Measurements from ENCODE around the gene INPP4A.
A peak's percentile ranks its signal among the peaks of the same experiment; 100 is the strongest.

Gene INPP4A

DNA sequence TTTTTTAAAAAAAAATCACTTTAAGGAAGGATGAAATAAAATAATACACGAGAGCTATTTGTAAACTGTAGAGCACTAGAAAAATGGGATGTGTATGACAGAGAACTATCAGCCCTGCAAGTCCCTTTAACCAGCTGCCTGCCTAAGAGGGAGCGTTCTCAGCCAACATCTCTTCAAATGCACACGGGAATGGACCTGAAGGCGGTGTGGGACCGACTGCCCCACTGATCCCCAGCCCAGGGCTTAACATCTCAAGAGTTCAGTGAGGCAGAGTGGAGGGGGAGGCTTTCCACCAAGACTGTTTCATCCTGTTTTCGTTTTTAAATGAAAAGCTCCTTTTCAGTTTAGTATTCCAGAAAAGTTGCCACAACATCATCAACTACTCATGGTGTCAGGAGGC, 2.2 kb downstream of the INPP4A start:
- no peaks in the 10 kb centered on the region for H3K36me3 Mint-ChIP-seq
- H3K27ac Mint-ChIP-seq: no peak overlapping the region
- H3K4me1 Mint-ChIP-seq: peaks cover 16% of the 10 kb centered on the region
- no peaks in the 10 kb centered on the region for H3K27me3 Mint-ChIP-seq
- DNase-seq (ENCODE audit: low spot score in 2 of 2) (no peak), ATAC-seq (ENCODE audit: low read depth) (no peak)
- no peaks in the 10 kb centered on the region for H3K9me3 Mint-ChIP-seq
- H3K4me3 Mint-ChIP-seq: no peak overlapping the region

DNA sequence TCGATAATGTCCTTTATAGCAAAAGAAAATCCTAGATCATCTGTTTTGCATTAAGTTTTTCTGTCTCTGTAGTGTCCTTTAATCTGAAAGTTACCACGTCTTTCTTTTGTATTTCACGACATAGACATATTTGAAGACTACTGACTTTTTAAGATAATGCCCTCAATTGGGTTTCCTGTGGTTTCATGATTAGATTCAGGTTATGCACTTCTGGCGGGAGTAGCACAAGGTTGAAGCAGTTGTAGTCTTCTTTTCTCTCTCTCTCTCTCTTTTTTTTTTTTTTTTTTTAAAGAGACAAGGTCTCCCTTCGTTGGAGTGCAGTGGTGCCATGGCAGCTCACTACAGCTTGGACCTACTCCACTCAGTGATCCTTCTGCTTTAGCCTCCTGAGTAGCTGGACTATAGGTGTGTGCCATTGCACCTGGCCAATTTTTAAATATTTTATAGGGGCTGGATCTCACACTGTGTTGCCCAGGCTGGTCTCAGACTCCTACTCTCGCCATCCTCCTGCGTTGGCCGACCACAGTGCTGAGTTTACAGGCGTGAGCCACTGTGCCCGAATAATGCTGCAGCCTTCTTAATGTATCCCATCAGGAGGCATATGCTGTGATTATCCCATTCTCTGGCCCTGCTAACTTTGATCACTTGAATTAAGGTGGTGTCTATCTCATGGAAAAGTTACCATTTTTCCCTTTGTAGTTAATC, 3.9 kb downstream of the INPP4A start:
- Mint-ChIP-seq H3K27me3 (no peaks in the 10 kb centered on the region), H3K9me3 (no peaks in the 10 kb centered on the region), H3K4me3 (no peak overlapping the region), H3K36me3 (no peaks in the 10 kb centered on the region), H3K27ac (no peak overlapping the region), H3K4me1 (peaks cover 25% of the 10 kb centered on the region)
- ATAC-seq (ENCODE audit: low read depth) (no peak), DNase-seq (ENCODE audit: low spot score in 2 of 2) (no peak)

DNA sequence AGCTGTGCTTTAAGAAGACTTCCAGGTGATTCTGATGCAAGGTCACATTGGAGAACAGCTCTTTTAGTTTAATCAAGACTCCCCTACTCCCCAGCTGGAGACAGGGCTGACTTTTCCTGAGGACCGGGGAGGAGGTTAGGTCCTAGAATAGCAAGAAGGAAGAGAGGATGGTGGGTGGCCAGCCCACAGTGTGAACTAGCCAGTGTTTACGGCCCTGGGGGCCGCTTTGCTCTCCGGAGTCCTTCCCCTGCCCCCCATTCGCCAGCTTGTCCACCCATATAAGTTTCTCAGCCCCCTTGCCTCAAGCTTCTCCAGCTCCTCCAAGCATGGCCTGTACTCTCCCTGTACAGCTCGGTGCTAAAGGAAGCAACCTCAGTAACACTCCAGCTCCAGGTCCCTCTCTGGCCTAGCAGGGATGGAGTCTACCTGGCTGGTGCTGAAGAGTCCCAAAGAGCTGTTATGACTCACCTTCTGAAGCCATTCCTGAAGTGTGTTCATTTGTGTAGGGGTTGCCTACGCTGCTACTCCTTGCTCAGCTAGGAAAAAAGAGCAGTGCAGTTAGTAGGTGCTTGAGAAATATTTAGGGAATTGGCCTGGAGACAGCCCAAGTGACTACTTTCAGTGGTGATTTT, 7.9 kb downstream of the INPP4A start:
- H3K27me3 Mint-ChIP-seq: no peaks in the 10 kb centered on the region
- H3K9me3 Mint-ChIP-seq: no peaks in the 10 kb centered on the region
- DNase-seq (ENCODE audit: low spot score in 2 of 2): peak in 1 of 2 donors; percentile 9
- no peaks in the 10 kb centered on the region for H3K36me3 Mint-ChIP-seq
- H3K4me1 Mint-ChIP-seq: peaks cover 35% of the 10 kb centered on the region
- ATAC-seq (ENCODE audit: low read depth): no peak
- H3K4me3 Mint-ChIP-seq: no peak overlapping the region
- H3K27ac Mint-ChIP-seq: peak overlapping the region; percentile 94

DNA sequence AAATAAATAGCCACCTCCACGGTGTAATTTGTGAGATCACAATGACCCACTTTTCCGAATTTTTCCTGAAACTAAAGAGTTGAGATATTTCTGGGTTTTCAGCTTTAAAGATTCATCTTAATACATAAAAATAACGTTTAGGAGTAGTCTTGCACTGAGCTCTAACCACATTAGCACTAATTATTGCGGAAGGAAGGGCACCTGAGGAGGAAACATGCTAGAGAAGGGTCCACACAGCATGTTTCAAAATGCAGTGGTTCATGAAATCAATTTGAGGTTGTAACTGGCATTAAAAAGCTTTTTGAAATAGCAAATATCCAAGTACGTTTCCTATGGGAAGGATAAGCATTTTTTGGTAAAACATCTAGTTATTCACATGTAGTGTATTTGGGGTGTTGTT, 8.4 kb downstream of the INPP4A start:
- Mint-ChIP-seq H3K4me1 (peaks cover 35% of the 10 kb centered on the region), H3K9me3 (no peaks in the 10 kb centered on the region), H3K36me3 (no peaks in the 10 kb centered on the region), H3K4me3 (no peak overlapping the region), H3K27ac (peak overlapping the region; percentile 94), H3K27me3 (no peaks in the 10 kb centered on the region)
- DNase-seq (ENCODE audit: low spot score in 2 of 2): no peak
- no peak for ATAC-seq (ENCODE audit: low read depth)

DNA sequence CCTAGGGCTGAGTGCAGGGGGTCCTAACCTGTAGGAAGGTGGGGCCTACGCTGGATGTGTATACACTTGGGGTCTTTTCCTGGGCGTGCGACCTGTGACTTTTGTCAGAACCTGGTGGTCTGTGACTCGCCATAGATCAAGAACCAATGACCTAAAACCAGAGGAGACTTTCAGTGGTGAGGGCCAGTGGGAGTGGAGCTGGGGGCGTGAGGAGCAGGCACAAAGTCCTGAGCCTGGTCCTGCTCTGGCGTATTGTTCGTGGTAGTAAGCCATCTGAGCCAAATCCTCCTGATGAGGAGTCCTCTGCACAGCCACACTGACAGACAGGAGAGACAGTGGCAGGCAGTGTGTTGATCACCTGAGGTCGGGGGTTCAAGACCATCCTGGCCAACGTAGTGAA, 8.9 kb downstream of the INPP4A start:
- Mint-ChIP-seq H3K9me3 (no peaks in the 10 kb centered on the region), H3K27me3 (no peaks in the 10 kb centered on the region), H3K27ac (peak overlapping the region; percentile 94), H3K36me3 (peaks cover 1% of the 10 kb centered on the region), H3K4me1 (peaks cover 35% of the 10 kb centered on the region), H3K4me3 (no peak overlapping the region)
- ATAC-seq (ENCODE audit: low read depth) (no peak), DNase-seq (ENCODE audit: low spot score in 2 of 2) (no peak)

DNA sequence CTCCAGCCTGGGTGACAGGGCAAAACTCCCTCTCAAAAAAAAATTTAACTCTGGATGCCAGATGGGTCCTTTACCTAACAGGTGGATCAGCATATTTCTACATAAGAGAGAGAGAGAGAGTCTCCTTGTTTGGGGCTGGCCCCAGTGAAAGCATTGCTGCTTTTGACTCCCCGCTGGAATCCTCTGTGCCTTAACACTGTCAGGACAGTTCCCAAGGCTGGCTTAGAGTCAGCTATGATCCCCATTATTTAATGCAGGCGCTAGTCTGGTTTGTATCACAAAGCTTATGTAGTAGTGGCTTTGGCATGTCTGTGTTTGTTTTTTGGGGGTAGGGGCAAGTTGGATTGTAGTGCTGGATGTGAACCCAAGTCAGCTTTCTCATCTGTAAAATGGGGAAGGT, 9.4 kb downstream of the INPP4A start:
- Mint-ChIP-seq H3K4me1 (peaks cover 35% of the 10 kb centered on the region), H3K36me3 (peaks cover 3% of the 10 kb centered on the region), H3K27ac (peak overlapping the region; percentile 94), H3K27me3 (no peaks in the 10 kb centered on the region), H3K9me3 (no peaks in the 10 kb centered on the region), H3K4me3 (no peak overlapping the region)
- ATAC-seq (ENCODE audit: low read depth) (no peak), DNase-seq (ENCODE audit: low spot score in 2 of 2) (no peak)

DNA sequence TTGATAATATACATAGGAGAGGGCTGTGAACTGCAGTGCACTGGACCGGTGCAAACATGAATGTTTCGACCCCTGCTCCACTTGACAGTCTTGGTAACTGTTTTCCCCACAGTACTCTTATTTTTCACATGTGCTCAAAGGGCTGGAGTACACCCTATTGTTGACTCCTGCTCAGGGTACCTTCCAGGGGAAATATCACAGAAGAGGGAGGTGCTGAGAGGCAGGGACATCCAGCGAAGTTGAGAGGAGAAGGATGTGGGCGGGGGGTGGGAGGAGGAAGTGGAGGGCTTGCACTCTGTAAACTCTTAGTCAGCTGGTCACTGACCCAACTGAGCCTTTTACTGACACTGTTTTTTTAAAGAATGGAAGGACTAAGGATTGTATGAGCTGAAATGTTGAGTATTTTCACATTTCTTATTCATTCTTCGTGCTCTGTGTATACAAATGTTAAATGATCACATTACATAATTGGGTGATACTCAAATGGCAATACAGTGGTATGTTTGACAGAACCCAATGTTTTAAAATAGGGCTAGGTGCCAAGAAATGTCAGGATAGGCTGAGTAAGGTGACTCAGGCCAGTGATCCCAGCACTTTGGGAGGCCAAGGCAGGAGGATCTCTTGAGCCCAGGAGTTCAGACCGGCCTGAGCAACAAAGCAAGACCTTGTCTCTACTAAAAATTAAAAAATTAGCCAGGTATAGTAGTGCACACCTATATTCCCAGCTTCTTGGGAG, 10.0 kb downstream of the INPP4A start:
- peak; percentile 10 for ATAC-seq (ENCODE audit: low read depth)
- H3K27me3 Mint-ChIP-seq: no peaks in the 10 kb centered on the region
- DNase-seq (ENCODE audit: low spot score in 2 of 2): no peak

DNA sequence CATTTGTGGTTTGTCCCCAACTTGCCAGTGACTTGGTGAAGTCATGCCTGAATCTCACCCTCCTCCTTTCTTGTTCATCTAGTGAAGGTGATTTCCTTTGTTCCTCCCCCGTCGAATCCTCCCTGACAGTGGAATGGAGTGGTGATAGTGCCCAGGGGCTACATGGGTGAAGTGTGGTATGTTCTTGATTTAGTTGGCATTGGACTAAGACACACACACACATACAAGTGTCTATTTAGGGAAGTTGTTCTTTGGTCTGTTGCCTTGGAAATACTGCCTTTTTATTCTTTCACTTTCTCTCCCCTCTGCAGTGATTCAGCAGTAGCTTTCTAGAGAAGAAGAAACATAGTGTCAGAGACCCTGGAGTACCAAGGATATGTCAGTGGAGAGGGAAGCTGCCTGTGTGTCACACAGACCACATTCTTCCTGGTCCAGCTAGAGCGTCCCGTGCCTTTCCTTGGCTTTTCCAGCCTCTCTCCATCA, 10.9 kb downstream of the INPP4A start:
- H3K36me3 Mint-ChIP-seq: peaks cover 3% of the 10 kb centered on the region
- no peaks in the 10 kb centered on the region for H3K27me3 Mint-ChIP-seq
- H3K27ac Mint-ChIP-seq: peak overlapping the region; percentile 94
- H3K9me3 Mint-ChIP-seq: no peaks in the 10 kb centered on the region
- peak; percentile 90 for ATAC-seq (ENCODE audit: low read depth)
- peak overlapping the region; percentile 57 for H3K4me3 Mint-ChIP-seq
- H3K4me1 Mint-ChIP-seq: peaks cover 42% of the 10 kb centered on the region
- peak; percentile 36 to 52 for DNase-seq (ENCODE audit: low spot score in 2 of 2)

More for the DNA sequence above, 10.0 kb downstream of the INPP4A start:
- Mint-ChIP-seq H3K4me1 (peaks cover 38% of the 10 kb centered on the region), H3K27ac (peak overlapping the region; percentile 94), H3K36me3 (peaks cover 3% of the 10 kb centered on the region), H3K9me3 (no peaks in the 10 kb centered on the region), H3K4me3 (peak overlapping the region; percentile 14)

DNA sequence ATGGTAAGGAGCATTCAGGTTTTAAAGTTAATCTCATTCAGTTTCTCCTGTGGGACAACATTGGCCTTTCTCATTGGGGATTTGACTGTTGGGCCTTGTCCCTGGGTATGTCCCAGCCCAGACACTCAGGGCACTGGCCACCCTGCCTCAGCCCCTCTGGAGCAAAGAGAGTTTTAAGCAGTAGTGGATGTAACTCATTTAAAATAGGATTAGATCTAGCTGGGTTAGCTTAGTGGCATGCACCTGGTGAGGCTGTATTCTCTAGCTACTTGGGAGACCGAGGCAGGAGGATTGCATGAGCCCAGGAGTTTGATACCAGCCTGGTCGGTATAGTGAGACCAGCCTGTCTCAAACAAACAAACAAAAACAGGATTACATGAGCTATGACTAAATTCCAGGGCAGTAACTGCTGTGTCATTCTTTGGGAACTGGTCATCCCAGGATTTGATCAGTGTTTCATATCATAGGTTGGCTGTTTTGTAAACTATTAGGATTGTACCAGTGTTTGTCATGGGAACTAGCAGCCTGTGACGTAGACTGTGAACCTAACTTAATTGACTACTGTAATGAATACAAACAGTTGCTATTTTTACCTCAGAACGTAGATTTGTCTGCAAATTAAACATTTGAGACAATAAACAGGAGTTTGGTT, 12.5 kb downstream of the INPP4A start:
- no peak for DNase-seq (ENCODE audit: low spot score in 2 of 2)

DNA sequence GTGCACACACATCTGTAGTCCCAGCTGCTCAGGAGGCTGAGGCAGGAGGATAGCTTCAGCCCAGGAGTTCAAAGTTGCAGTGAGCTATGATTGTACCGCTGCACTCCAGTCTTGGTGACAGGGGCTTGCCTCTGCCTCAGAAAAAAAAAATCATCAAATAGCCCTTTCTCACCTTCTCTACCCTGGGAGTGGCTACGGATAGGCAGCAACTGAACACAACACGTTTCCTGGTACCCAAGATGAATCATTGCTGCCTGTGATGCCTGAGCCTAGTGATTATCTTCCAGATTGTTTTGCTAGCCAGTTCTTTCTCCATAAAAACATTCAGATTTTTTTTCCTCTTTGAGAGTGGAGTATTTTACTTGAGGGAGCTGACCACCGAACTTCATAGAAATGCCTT, 13.5 kb downstream of the INPP4A start:
- ATAC-seq (ENCODE audit: low read depth) (no peak), DNase-seq (ENCODE audit: low spot score in 2 of 2) (no peak)
- Mint-ChIP-seq H3K9me3 (no peaks in the 10 kb centered on the region), H3K36me3 (peaks cover 3% of the 10 kb centered on the region), H3K27me3 (no peaks in the 10 kb centered on the region), H3K27ac (no peak overlapping the region), H3K4me1 (peaks cover 46% of the 10 kb centered on the region), H3K4me3 (no peak overlapping the region)

More for the DNA sequence above, 12.5 kb downstream of the INPP4A start:
- no peak for ATAC-seq (ENCODE audit: low read depth)
- Mint-ChIP-seq H3K4me1 (peaks cover 51% of the 10 kb centered on the region), H3K27ac (peak overlapping the region; percentile 57), H3K36me3 (peaks cover 3% of the 10 kb centered on the region), H3K27me3 (no peaks in the 10 kb centered on the region), H3K9me3 (no peaks in the 10 kb centered on the region), H3K4me3 (no peak overlapping the region)

DNA sequence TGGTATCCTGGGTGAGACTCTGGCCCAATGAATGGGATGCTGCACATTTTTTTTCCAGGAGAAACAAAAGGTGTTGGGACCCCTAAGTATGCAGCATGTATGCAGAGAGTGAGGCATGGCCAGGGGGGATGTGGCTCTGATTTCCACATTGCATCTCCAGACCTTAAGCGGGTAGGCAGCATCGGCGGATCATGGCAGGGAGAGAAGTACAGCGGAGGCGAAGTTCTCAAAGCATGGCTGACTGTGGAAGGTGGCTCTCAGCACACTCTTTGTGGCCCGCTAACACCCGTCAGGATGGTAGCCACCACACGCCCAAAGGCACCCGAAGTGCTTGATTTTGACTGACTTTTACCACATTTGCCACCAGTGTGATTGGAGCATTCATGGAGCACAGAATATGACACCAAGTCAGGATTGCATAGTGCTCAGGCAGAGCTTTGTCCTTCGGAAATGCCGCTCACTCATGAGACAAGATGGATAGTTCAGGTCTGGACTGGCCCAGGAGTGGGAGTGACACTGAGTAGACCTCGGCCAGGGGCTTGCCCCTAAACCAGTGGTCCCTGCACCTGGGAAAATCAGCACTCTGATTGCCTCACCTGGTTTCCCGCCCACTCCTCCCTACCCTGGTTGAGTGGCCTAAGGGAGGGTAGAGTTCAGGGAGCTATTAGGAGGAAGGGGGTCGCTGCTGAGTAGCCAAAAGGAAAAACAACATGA, 14.2 kb downstream of the INPP4A start:
- peaks cover 3% of the 10 kb centered on the region for H3K36me3 Mint-ChIP-seq
- no peak overlapping the region for H3K4me3 Mint-ChIP-seq
- ATAC-seq (ENCODE audit: low read depth): no peak
- no peaks in the 10 kb centered on the region for H3K9me3 Mint-ChIP-seq
- DNase-seq (ENCODE audit: low spot score in 2 of 2): no peak
- no peak overlapping the region for H3K27ac Mint-ChIP-seq
- peaks cover 48% of the 10 kb centered on the region for H3K4me1 Mint-ChIP-seq
- no peaks in the 10 kb centered on the region for H3K27me3 Mint-ChIP-seq

DNA sequence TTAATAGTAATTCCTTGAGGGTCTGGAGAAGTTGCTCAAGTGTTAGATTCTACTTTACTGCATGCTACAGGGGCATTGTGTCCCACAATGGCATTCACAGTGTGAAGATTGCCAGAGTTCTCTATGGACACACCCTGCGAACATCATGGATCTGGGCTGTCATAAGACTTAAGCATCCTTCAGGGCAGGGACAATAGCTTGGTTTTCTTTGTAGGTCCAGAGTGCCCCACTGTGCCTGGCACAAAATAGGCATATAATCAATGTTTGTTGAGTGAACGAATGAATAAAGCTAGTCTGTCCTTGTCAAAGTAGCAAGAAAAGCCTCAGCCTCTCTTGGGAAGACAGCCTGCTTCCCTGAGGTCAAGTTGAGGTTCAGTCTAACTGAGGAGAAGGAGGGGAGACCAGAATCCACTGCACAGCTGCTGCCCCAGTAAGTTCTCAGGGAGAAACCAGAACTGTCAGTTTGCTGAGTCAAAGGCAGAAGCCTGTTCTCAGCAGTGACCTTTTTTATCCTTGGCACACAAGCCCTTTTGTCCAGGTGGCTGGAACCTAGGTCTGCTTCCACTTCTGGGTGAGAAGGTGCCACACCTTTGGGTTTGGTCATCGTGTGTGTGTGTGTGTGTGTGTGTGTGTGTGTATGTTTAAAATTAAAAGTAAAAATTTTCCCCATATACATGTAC, 15.0 kb downstream of the INPP4A start:
- H3K9me3 Mint-ChIP-seq: no peaks in the 10 kb centered on the region
- H3K4me1 Mint-ChIP-seq: peaks cover 49% of the 10 kb centered on the region
- no peak for ATAC-seq (ENCODE audit: low read depth)
- DNase-seq (ENCODE audit: low spot score in 2 of 2): no peak
- no peak overlapping the region for H3K27ac Mint-ChIP-seq
- no peak overlapping the region for H3K4me3 Mint-ChIP-seq
- H3K36me3 Mint-ChIP-seq: peaks cover 3% of the 10 kb centered on the region
- H3K27me3 Mint-ChIP-seq: no peaks in the 10 kb centered on the region
